Measurements from ENCODE around the gene IRGM. TPM values are rescaled to one million over a fixed set of nuclear protein-coding genes. Genes with fewer than 3 reads are reported as not detected.
"Not testable (repeated sequence)": the region's sequence is repeated elsewhere in the genome, so short reads cannot be mapped to it uniquely, and the experiment has no call there.

IRGM gene
- polyA plus RNA-seq (ENCODE audit: low read depth in 6 of 6) = 1 to 10 TPM in 3 of 6 donors, under 1 TPM in 2, not detected in 1; 0.26 to 2.8 (median 1.1) TPM

- peak within 1 kb of the TSS in 2 of 6 donors; percentile 11 to 66 for H3K27ac Mint-ChIP-seq
- not testable (repeated sequence) for H3K36me3 Mint-ChIP-seq, H3K27me3 Mint-ChIP-seq, H3K9me3 Mint-ChIP-seq
- peak within 1 kb of the TSS; percentile 35 to 91 (median 86) for H3K4me3 Mint-ChIP-seq
- peaks cover 3 to 19% (median 19%) of the 10 kb centered on the region in 3 donors for H3K4me1 Mint-ChIP-seq
- DNase-seq (peak; percentile 6), ATAC-seq (ENCODE audit: low read depth in 2 of 2) (peak in 1 of 2 donors; percentile 14)
Measured at GRCh38 chr5:150846308-150846653, at the start of gene IRGM. TSS of gene IRGM (plus strand) at chr5:150846521. CDS start at chr5:150848124, 1,603 bp downstream.

- no peak for ATAC-seq (ENCODE audit: low read depth in 2 of 2)
- Mint-ChIP-seq H3K36me3 (no peaks in the 10 kb centered on the region), H3K27me3 (peaks cover 0 to 4% (median 0%) of the 10 kb centered on the region in 3 donors), H3K27ac (peak overlapping the region in 1 of 6 donors; percentile 36), H3K4me3 (no peak overlapping the region), H3K9me3 (no peaks in the 10 kb centered on the region), H3K4me1 (no peaks in the 10 kb centered on the region)
- DNase-seq = no peak
Measured at GRCh38 chr5:150797384-150797783, 48.9 kb upstream of the IRGM start.

GRCh38 chr5:150801117-150801927, 45.0 kb upstream of the IRGM start:
- Mint-ChIP-seq H3K4me3 (no peak overlapping the region), H3K4me1 (no peaks in the 10 kb centered on the region), H3K36me3 (peaks cover 0 to 8% of the 10 kb centered on the region in 2 donors), H3K9me3 (peaks cover 0 to 15% (median 4%) of the 10 kb centered on the region in 7 donors), H3K27me3 (peaks cover 9 to 14% (median 13%) of the 10 kb centered on the region in 3 donors), H3K27ac (no peak overlapping the region)
- ATAC-seq (ENCODE audit: low read depth in 2 of 2) = peak in 1 of 2 donors; percentile 23
- DNase-seq = peak; percentile 32

GRCh38 chr5:150804388-150804787, 41.9 kb upstream of the IRGM start:
- peaks cover 0 to 8% of the 10 kb centered on the region in 2 donors for H3K36me3 Mint-ChIP-seq
- H3K27ac Mint-ChIP-seq = no peak overlapping the region
- DNase-seq (no peak), ATAC-seq (ENCODE audit: low read depth in 2 of 2) (no peak)
- H3K4me3 Mint-ChIP-seq = no peak overlapping the region
- no peaks in the 10 kb centered on the region for H3K4me1 Mint-ChIP-seq
- peaks cover 0 to 15% (median 4%) of the 10 kb centered on the region in 7 donors for H3K9me3 Mint-ChIP-seq
- peaks cover 9 to 14% (median 13%) of the 10 kb centered on the region in 3 donors for H3K27me3 Mint-ChIP-seq

- H3K4me3 Mint-ChIP-seq = no peak overlapping the region
- DNase-seq (no peak), ATAC-seq (ENCODE audit: low read depth in 2 of 2) (no peak)
- no peak overlapping the region for H3K27ac Mint-ChIP-seq
- H3K36me3 Mint-ChIP-seq = peaks cover 0 to 2% of the 10 kb centered on the region in 2 donors
- peaks cover 3 to 8% (median 7%) of the 10 kb centered on the region in 3 donors for H3K27me3 Mint-ChIP-seq
- H3K9me3 Mint-ChIP-seq = peaks cover 0 to 11% (median 1%) of the 10 kb centered on the region in 7 donors
- no peaks in the 10 kb centered on the region for H3K4me1 Mint-ChIP-seq
Measured at GRCh38 chr5:150809363-150809762, 37.0 kb upstream of the IRGM start.

- no peaks in the 10 kb centered on the region for H3K4me1 Mint-ChIP-seq
- no peak overlapping the region for H3K4me3 Mint-ChIP-seq
- peaks cover 5 to 10% (median 5%) of the 10 kb centered on the region in 3 donors for H3K27me3 Mint-ChIP-seq
- no peak for ATAC-seq (ENCODE audit: low read depth in 2 of 2)
- H3K27ac Mint-ChIP-seq = no peak overlapping the region
- peaks cover 15 to 22% of the 10 kb centered on the region in 2 donors for H3K36me3 Mint-ChIP-seq
- peaks cover 7 to 34% (median 28%) of the 10 kb centered on the region in 7 donors for H3K9me3 Mint-ChIP-seq
- DNase-seq = no peak
Measured at GRCh38 chr5:150815010-150815409, 31.3 kb upstream of the IRGM start.

GRCh38 chr5:150816946-150817345, 29.4 kb upstream of the IRGM start:
- DNase-seq (no peak), ATAC-seq (ENCODE audit: low read depth in 2 of 2) (no peak)
- H3K27ac Mint-ChIP-seq = no peak overlapping the region
- H3K36me3 Mint-ChIP-seq = peaks cover 15 to 22% of the 10 kb centered on the region in 2 donors
- H3K4me1 Mint-ChIP-seq = no peaks in the 10 kb centered on the region
- peak overlapping the region in 1 of 8 donors; percentile 57 for H3K4me3 Mint-ChIP-seq
- H3K9me3 Mint-ChIP-seq = peaks cover 7 to 50% (median 30%) of the 10 kb centered on the region in 7 donors
- H3K27me3 Mint-ChIP-seq = peaks cover 11 to 29% (median 15%) of the 10 kb centered on the region in 3 donors

- no peak for ATAC-seq (ENCODE audit: low read depth in 2 of 2)
- Mint-ChIP-seq H3K36me3 (peaks cover 0 to 6% of the 10 kb centered on the region in 2 donors), H3K27ac (no peak overlapping the region), H3K27me3 (peaks cover 0 to 2% (median 0%) of the 10 kb centered on the region in 3 donors), H3K9me3 (peaks cover 0 to 51% (median 37%) of the 10 kb centered on the region in 7 donors), H3K4me3 (no peak overlapping the region), H3K4me1 (no peaks in the 10 kb centered on the region)
- DNase-seq = no peak
Measured at GRCh38 chr5:150829744-150830143, 16.6 kb upstream of the IRGM start.

- H3K27ac Mint-ChIP-seq; DNase-seq; H3K4me1 Mint-ChIP-seq; H3K36me3 Mint-ChIP-seq; ATAC-seq (ENCODE audit: low read depth in 2 of 2); H3K27me3 Mint-ChIP-seq; H3K4me3 Mint-ChIP-seq: not testable (repeated sequence)
- peaks cover 0 to 51% (median 37%) of the 10 kb centered on the region in 7 donors for H3K9me3 Mint-ChIP-seq
Measured at GRCh38 chr5:150831821-150832220, 14.5 kb upstream of the IRGM start.

- ATAC-seq (ENCODE audit: low read depth in 2 of 2) (no peak), DNase-seq (no peak)
- Mint-ChIP-seq H3K9me3 (peaks cover 0 to 28% (median 15%) of the 10 kb centered on the region in 7 donors), H3K4me1 (no peaks in the 10 kb centered on the region), H3K27ac (peak overlapping the region in 1 of 6 donors; percentile 37), H3K36me3 (peaks cover 0 to 6% of the 10 kb centered on the region in 2 donors), H3K27me3 (peaks cover 8 to 11% (median 10%) of the 10 kb centered on the region in 3 donors), H3K4me3 (peak overlapping the region in 1 of 8 donors; percentile 69)
Measured at GRCh38 chr5:150836064-150836463, 10.3 kb upstream of the IRGM start.

- H3K36me3 Mint-ChIP-seq = peaks cover 0 to 6% of the 10 kb centered on the region in 2 donors
- DNase-seq (no peak), ATAC-seq (ENCODE audit: low read depth in 2 of 2) (no peak)
- no peak overlapping the region for H3K4me3 Mint-ChIP-seq
- no peaks in the 10 kb centered on the region for H3K4me1 Mint-ChIP-seq
- peaks cover 10 to 14% (median 11%) of the 10 kb centered on the region in 3 donors for H3K27me3 Mint-ChIP-seq
- peaks cover 0 to 21% (median 12%) of the 10 kb centered on the region in 7 donors for H3K9me3 Mint-ChIP-seq
- no peak overlapping the region for H3K27ac Mint-ChIP-seq
Measured at GRCh38 chr5:150836703-150837102, 9.6 kb upstream of the IRGM start.

- not testable (repeated sequence) for DNase-seq; H3K27me3 Mint-ChIP-seq; ATAC-seq (ENCODE audit: low read depth in 2 of 2); H3K36me3 Mint-ChIP-seq; H3K9me3 Mint-ChIP-seq; H3K27ac Mint-ChIP-seq
- Mint-ChIP-seq H3K4me1 (peaks cover 3 to 19% (median 19%) of the 10 kb centered on the region in 3 donors), H3K4me3 (peak overlapping the region in 2 of 8 donors; percentile 20 to 89)
Measured at GRCh38 chr5:150845185-150845859, 999 bp upstream of the IRGM start.

- DNase-seq (peak; percentile 58), ATAC-seq (ENCODE audit: low read depth in 2 of 2) (peak; percentile 89 to 94)
- Mint-ChIP-seq H3K4me3 (peak overlapping the region; percentile 35 to 91 (median 86)), H3K4me1 (peaks cover 3 to 19% (median 19%) of the 10 kb centered on the region in 3 donors), H3K9me3 (peaks cover 0 to 4% (median 0%) of the 10 kb centered on the region in 7 donors), H3K36me3 (peaks cover 0 to 7% of the 10 kb centered on the region in 2 donors), H3K27me3 (peaks cover 0 to 4% (median 0%) of the 10 kb centered on the region in 3 donors), H3K27ac (peak overlapping the region in 2 of 6 donors; percentile 11 to 66)
Measured at GRCh38 chr5:150846654-150847333, 473 bp downstream of the IRGM start.
